A549 treated with RU486 at 1 μM for 4 hours (cell line): Measurements from ENCODE around the gene TOMM22. TPM values are rescaled to one million over a fixed set of nuclear protein-coding genes. Genes with fewer than 3 reads are reported as not detected.

ENCODE experiments used
- total RNA-seq: library from RNA; stranded (reverse); fragments of 200-300 nt; extraction: Qiagen RNA extraction; gene quantifications from 5 replicates; pipeline ENCODE4 v1.2.3, GENCODE V29; 2022; ENCODE audit warnings: low read depth

TOMM22 gene
- 68.5 to 92.7 TPM (median 75.9 TPM) in 5 replicates for total RNA-seq

DNA sequence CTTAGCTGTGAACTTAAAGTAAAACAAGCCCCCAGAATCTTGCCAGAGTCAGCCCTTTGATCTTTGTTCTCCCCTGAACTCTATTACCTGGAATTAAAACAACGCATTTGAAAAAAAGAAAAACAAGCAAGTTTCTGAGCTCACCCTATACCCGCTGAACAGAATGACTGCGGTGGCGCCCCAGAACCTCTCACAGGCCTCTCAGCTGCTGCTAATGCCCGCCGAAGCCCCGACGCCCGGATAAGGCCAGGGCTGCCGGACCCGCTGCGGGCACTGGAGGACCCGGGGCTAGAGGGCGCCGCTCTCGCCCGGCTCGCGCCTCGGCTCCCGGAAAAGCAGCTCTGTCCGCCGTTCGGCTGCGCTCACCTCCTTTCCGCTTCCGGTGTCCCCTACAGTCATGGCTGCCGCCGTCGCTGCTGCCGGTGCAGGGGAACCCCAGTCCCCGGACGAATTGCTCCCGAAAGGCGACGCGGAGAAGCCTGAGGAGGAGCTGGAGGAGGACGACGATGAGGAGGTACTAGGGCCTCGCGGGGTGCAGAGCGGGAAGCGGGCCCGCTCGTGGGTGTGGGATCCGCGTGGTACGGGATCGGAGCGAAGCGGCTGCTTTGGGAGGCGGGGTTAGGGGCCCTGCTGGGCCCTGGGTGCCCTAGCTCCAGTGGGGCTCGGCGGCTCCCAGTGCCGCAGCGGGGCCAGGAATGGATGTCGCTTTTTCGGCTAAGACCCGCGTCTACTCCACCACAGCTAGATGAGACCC is at the start of gene TOMM22:
Gene TOMM22, plus strand, starts transcription at position 376 of the 754 bp plus-strand sequence. Its CDS starts 22 bp downstream, at position 398.

DNA sequence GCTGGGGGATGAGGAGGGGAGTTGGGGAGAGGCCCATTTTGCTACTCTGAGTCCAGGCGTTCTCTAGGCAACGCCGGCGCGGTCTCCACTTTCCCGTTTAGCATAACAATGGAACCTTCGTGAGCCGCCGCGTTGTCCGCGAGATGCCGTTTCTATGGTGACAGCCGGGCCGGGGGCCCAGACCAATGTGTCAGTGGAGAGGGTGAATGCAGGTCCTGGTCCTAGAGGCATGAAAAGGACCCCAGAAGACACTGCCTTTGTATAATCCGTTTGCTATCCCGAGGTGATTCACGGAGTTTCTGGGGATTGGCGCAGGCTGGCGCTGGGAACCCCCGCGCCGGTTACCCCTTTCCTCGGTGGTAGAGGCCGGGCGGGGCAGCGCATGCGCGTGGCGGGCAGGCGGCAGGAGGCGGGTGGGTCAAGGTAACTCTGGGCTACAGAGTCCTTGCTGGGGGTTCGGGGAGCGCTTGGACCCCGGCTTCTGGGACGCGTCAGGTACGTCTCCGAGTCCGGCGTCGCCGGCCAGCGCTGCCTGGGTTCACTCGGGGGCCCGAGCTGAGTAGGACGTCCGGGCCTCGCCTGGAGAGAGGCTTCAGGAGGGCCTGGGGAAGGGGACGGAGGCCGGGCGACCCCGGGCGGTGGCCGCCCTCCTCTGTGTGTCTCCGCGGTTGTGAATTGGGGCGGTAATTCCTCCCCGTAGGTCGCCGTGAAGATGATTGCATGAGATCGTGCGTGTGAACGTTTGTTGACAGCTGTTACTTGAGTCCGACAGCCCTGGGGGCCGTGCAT is 25.3 kb upstream of the TOMM22 start, which contains the start of the genes CBY1 and FAM227A:
Gene CBY1, plus strand, starts transcription at position 383 of the 789 bp plus-strand sequence. CDS start 11,417 bp downstream, outside the sequence.
Gene FAM227A, minus strand, starts transcription at position 137 of the 789 bp plus-strand sequence. CDS start 6,224 bp downstream, outside the sequence.

DNA sequence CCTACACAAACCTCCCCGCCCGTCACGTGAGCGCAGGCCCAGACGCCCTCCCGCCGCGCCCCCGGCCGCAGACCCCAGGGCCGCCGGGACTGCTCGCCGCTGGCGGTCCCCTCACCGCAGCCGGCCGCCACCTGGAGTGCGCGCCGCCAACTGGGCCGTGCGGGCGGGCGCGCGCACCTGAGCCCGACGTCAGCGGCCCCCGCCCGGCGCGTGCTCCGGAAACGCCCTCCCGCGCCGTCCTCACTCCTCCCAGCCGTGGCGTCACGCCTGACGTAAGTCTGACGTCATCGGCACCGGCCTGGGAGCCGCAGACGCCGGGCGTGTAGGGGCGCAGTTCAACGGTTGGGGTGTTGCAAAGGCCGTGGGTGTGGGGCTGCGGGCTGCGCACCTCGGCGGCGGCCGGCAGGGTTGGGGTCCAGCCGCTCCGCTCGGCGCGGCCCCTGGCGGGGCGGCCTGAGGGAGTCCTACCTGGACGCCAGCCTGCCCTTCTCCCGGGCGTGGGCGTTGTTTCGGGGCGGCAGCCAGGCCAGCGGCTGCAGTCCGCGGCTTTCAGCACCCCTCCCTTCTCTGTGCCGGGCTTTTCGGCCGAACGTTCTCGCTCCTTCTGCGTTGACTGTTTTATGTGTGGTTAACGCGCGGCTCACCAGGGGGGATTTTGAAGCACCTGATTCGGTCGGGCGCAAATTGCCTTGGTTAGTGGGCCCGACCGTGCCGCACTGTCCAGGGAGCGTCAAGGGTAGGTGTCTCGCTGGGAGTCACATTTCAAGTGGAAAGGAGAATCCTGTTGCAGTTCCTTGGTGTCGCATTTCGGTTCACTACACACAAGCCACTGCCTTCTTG is 19.3 kb downstream of the TOMM22 start, which contains the start of gene JOSD1:
Gene JOSD1, minus strand, starts transcription at position 155 of the 840 bp plus-strand sequence. CDS start 956 bp downstream, outside the sequence.

GRCh38 chr22:38705235-38706100 is 23.7 kb downstream of the TOMM22 start, which contains the start of gene GTPBP1:
Gene GTPBP1, plus strand, starts transcription at chr22:38705944. Its CDS starts 12 bp downstream, at chr22:38705956.

Other genes starting within 250 kb of the TOMM22 start
- gene KCNJ4, start 226.8 kb upstream of the TOMM22 start, total RNA-seq: 0.09 to 0.16 TPM (median 0.13 TPM) in 5 replicates
- 18.6 to 19.9 TPM (median 19.6 TPM) in 5 replicates for gene KDELR3, start 213.9 kb upstream of the TOMM22 start, total RNA-seq
- 70.5 to 93.1 TPM (median 89.9 TPM) in 5 replicates for gene DDX17, start 175.6 kb upstream of the TOMM22 start, total RNA-seq
- 2.6 to 6.1 TPM (median 5.0 TPM) in 5 replicates for gene DMC1, start 111.8 kb upstream of the TOMM22 start, total RNA-seq
- 0.42 to 0.75 TPM (median 0.71 TPM) in 5 replicates for gene FAM227A, start 25.6 kb upstream of the TOMM22 start, total RNA-seq
- gene CBY1, start 25.3 kb upstream of the TOMM22 start, total RNA-seq: 13.4 to 19.2 TPM (median 15.1 TPM) in 5 replicates
- 26.5 to 31.2 TPM (median 29.4 TPM) in 5 replicates for gene JOSD1, start 19.0 kb downstream of the TOMM22 start, total RNA-seq
- 7.6 to 10.5 TPM (median 9.2 TPM) in 5 replicates for gene GTPBP1, start 24.0 kb downstream of the TOMM22 start, total RNA-seq
- 22.9 to 37.2 TPM (median 33.4 TPM) in 5 replicates for gene SUN2, start 74.0 kb downstream of the TOMM22 start, total RNA-seq
- 8.0 to 11.6 TPM (median 10.5 TPM) in 5 replicates for gene DNAL4, start 112.2 kb downstream of the TOMM22 start, total RNA-seq
- gene NPTXR, start 162.1 kb downstream of the TOMM22 start, total RNA-seq: 10.0 to 14.7 TPM (median 11.2 TPM) in 5 replicates
- 27.3 to 33.9 TPM (median 31.3 TPM) in 5 replicates for gene CBX6, start 190.3 kb downstream of the TOMM22 start, total RNA-seq